Stimulated activated naive CD8-positive, alpha-beta T cell treated with anti-CD3 and anti-CD28 coated beads, Interleukin-15, amount 100 ng/mL, for 72 hours (primary cell): Measurements from ENCODE around the gene SHC1.

Source experiments
- ATAC-seq: fragments of 150-1000 bp; cut with Tn5 transposase; 2 replicates; pipeline ENCODE4 v1.10.0; 2021; ENCODE audit warnings: mild to moderate bottlenecking, moderate library complexity
- DNase-seq, 2 donors: peaks; one replicate each; pipeline ENCODE4 v3.0.0; 2021 to 2022
- H3K27ac Mint-ChIP-seq, 2 donors: one replicate each; pipeline ENCODE4 v1.8.0; 2022; ENCODE audit warnings: mild to moderate bottlenecking in 2 of 2, mixed read lengths in 2 of 2, moderate library complexity in 2 of 2
- H3K27me3 Mint-ChIP-seq: one replicate; pipeline ENCODE4 v1.8.0; 2022; ENCODE audit warnings: mixed read lengths
- H3K4me1 Mint-ChIP-seq: one replicate; pipeline ENCODE4 v1.8.0; 2022; ENCODE audit warnings: mild to moderate bottlenecking, mixed read lengths
- H3K4me3 Mint-ChIP-seq, 2 donors: one replicate each; pipeline ENCODE4 v1.8.0; 2022; ENCODE audit warnings: mild to moderate bottlenecking in 2 of 2, mixed read lengths in 2 of 2, moderate library complexity in 1 of 2
- H3K9me3 Mint-ChIP-seq, 2 donors: one replicate each; pipeline ENCODE4 v1.8.0; 2022; ENCODE audit warnings: mixed read lengths in 2 of 2

The SHC1 gene

GRCh38 chr1:154970631-154971340, at the start of gene SHC1:
Gene SHC1, minus strand, starts transcription at chr1:154970747. Its CDS starts 221 bp downstream, at chr1:154970526.
- ATAC-seq (no peak), DNase-seq (no peak)
- Mint-ChIP-seq H3K4me1 (peaks cover 49% of the 10 kb centered on the region), H3K27ac (peak within 1 kb of the TSS; percentile 55 to 81), H3K4me3 (peak within 1 kb of the TSS; percentile 52 to 53), H3K9me3 (no peaks in the 10 kb centered on the region), H3K27me3 (no peaks in the 10 kb centered on the region)

GRCh38 chr1:155019377-155020245, 49.1 kb upstream of the SHC1 start:
- Mint-ChIP-seq H3K9me3 (no peaks in the 10 kb centered on the region), H3K27me3 (peaks cover 22% of the 10 kb centered on the region), H3K4me1 (peaks cover 40% of the 10 kb centered on the region), H3K4me3 (no peak overlapping the region), H3K27ac (peak overlapping the region in 1 of 2 donors; percentile 37)
- DNase-seq (no peak), ATAC-seq (no peak)

GRCh38 chr1:155018617-155019348, 48.2 kb upstream of the SHC1 start:
- Mint-ChIP-seq H3K4me3 (no peak overlapping the region), H3K27me3 (peaks cover 22% of the 10 kb centered on the region), H3K27ac (peak overlapping the region in 1 of 2 donors; percentile 23), H3K9me3 (no peaks in the 10 kb centered on the region), H3K4me1 (peaks cover 48% of the 10 kb centered on the region)
- ATAC-seq: no peak
- DNase-seq: no peak

- H3K27ac Mint-ChIP-seq: peak overlapping the region in 1 of 2 donors; percentile 50
- ATAC-seq: peak; percentile 3
- H3K4me1 Mint-ChIP-seq: peaks cover 57% of the 10 kb centered on the region
- H3K9me3 Mint-ChIP-seq: no peaks in the 10 kb centered on the region
- peak overlapping the region; percentile 51 to 71 for H3K4me3 Mint-ChIP-seq
- H3K27me3 Mint-ChIP-seq: peaks cover 22% of the 10 kb centered on the region
- no peak for DNase-seq
These were observed 47.4 kb upstream of the SHC1 start for GRCh38 chr1:155017946-155018316.

- Mint-ChIP-seq H3K4me1 (peaks cover 63% of the 10 kb centered on the region), H3K27me3 (peaks cover 22% of the 10 kb centered on the region), H3K9me3 (no peaks in the 10 kb centered on the region), H3K4me3 (peak overlapping the region; percentile 51 to 71), H3K27ac (peak overlapping the region in 1 of 2 donors; percentile 50)
- ATAC-seq: peak; percentile 93
- DNase-seq: peak; percentile 85 to 92
These were observed 46.7 kb upstream of the SHC1 start for GRCh38 chr1:155017041-155017945.

- Mint-ChIP-seq H3K27ac (peak overlapping the region in 1 of 2 donors; percentile 43), H3K27me3 (peaks cover 22% of the 10 kb centered on the region), H3K4me3 (peak overlapping the region; percentile 51 to 55), H3K9me3 (no peaks in the 10 kb centered on the region), H3K4me1 (peaks cover 73% of the 10 kb centered on the region)
- no peak for DNase-seq
- peak; percentile 8 for ATAC-seq
These were observed 45.8 kb upstream of the SHC1 start for GRCh38 chr1:155016231-155016831.

GRCh38 chr1:155015527-155016230, 45.1 kb upstream of the SHC1 start:
- DNase-seq (no peak), ATAC-seq (no peak)
- H3K4me1 Mint-ChIP-seq: peaks cover 79% of the 10 kb centered on the region
- peak overlapping the region; percentile 13 to 14 for H3K4me3 Mint-ChIP-seq
- H3K27ac Mint-ChIP-seq: no peak overlapping the region
- H3K9me3 Mint-ChIP-seq: no peaks in the 10 kb centered on the region
- H3K27me3 Mint-ChIP-seq: peaks cover 22% of the 10 kb centered on the region

GRCh38 chr1:155014709-155015508, 44.4 kb upstream of the SHC1 start:
- DNase-seq (no peak), ATAC-seq (no peak)
- Mint-ChIP-seq H3K4me1 (peaks cover 85% of the 10 kb centered on the region), H3K27me3 (peaks cover 17% of the 10 kb centered on the region), H3K4me3 (no peak overlapping the region), H3K9me3 (no peaks in the 10 kb centered on the region), H3K27ac (no peak overlapping the region)

GRCh38 chr1:155013632-155014031, 43.1 kb upstream of the SHC1 start:
- no peak for DNase-seq
- no peak for ATAC-seq
- Mint-ChIP-seq H3K4me1 (peaks cover 90% of the 10 kb centered on the region), H3K4me3 (peak overlapping the region in 1 of 2 donors; percentile 42), H3K27me3 (peaks cover 7% of the 10 kb centered on the region), H3K9me3 (no peaks in the 10 kb centered on the region), H3K27ac (no peak overlapping the region)

GRCh38 chr1:155012776-155013602, 42.4 kb upstream of the SHC1 start:
- H3K27ac Mint-ChIP-seq: peak overlapping the region in 1 of 2 donors; percentile 63
- DNase-seq (no peak), ATAC-seq (no peak)
- peak overlapping the region; percentile 17 to 42 for H3K4me3 Mint-ChIP-seq
- H3K27me3 Mint-ChIP-seq: peaks cover 7% of the 10 kb centered on the region
- no peaks in the 10 kb centered on the region for H3K9me3 Mint-ChIP-seq
- peaks cover 94% of the 10 kb centered on the region for H3K4me1 Mint-ChIP-seq

- Mint-ChIP-seq H3K4me3 (no peak overlapping the region), H3K4me1 (peaks cover 94% of the 10 kb centered on the region), H3K27me3 (peaks cover 7% of the 10 kb centered on the region), H3K27ac (no peak overlapping the region), H3K9me3 (no peaks in the 10 kb centered on the region)
- DNase-seq (no peak), ATAC-seq (no peak)
These were observed 41.5 kb upstream of the SHC1 start for GRCh38 chr1:155012026-155012546.

- ATAC-seq (no peak), DNase-seq (no peak)
- Mint-ChIP-seq H3K4me1 (peaks cover 94% of the 10 kb centered on the region), H3K4me3 (no peak overlapping the region), H3K27ac (no peak overlapping the region), H3K9me3 (no peaks in the 10 kb centered on the region), H3K27me3 (peaks cover 7% of the 10 kb centered on the region)
These were observed 41.0 kb upstream of the SHC1 start for GRCh38 chr1:155011437-155012025.
